HepG2 (cell line): Measurements from ENCODE around the gene SCN7A. TPM values are rescaled to one million over a fixed set of nuclear protein-coding genes. Genes with fewer than 3 reads are reported as not detected.

ENCODE experiments used
- ATAC-seq: fragments of 200-7000 bp; cut with Tn5 transposase; 3 replicates; pipeline ENCODE4 v1.9.1; 2020; ENCODE audit warnings: mild to moderate bottlenecking, moderate library complexity
- Bru-seq: library from RNA; stranded (reverse); fragments of 400-500 nt; gene quantifications from one replicate; lab custom pipeline; 2021; lab: Mats Ljungman, UMichigan
- BruChase-seq, 2 experiments: library from RNA; stranded (reverse); fragments of 400-500 nt; gene quantifications; one replicate each; lab custom pipeline; 2021; lab: Mats Ljungman, UMichigan
- BruUV-seq: library from RNA; stranded (reverse); fragments of 400-500 nt; replicated peaks from 2 replicates; lab custom pipeline; 2021; lab: Mats Ljungman, UMichigan
- CTCF ChIA-PET: fragments of 300-600 bp; formaldehyde crosslinking; extraction: SDS; loops from one replicate; lab custom pipeline; 2021; ENCODE audit warnings: low total read pairs, inconsistent platforms, low intra/inter-chr PET ratio; lab: Yijun Ruan, JAX
- POLR2A ChIA-PET: fragments of 350-600 bp; sonication (Branson Sonifier 250); formaldehyde crosslinking; loops from one replicate; lab custom pipeline; 2020; ENCODE audit warnings: antibody characterized with exemption, inconsistent platforms; lab: Yijun Ruan, JAX
- DNase-seq: peaks from one replicate; pipeline ENCODE4 v3.0.0-alpha.2; 2015; ENCODE audit warnings: low spot score
- FAIRE-seq: peaks from 3 replicates; lab custom pipeline; 2011; peaks lifted over from hg19 to GRCh38; lab: Jason Lieb, UNC
- H2AFZ ChIP-seq: one replicate; pipeline ENCODE4 v1.6.1; 2011; ENCODE audit warnings: low read length, inconsistent platforms
- H3K27ac ChIP-seq: fragments of 300-600 bp; 3 replicates; pipeline ENCODE4 v1.8.0; 2011; ENCODE audit warnings: mixed run types, mild to moderate bottlenecking, mixed read lengths, low read length, inconsistent platforms; ENCODE audit not compliant: insufficient read depth; ENCODE audit errors: extremely low read length
- H3K27me3 ChIP-seq, 2 experiments: fragments of 200-600 bp in 1 of 2; 2 replicates in 1 of 2; 3 replicates in 1 of 2; pipeline versions ENCODE4 v1.6.0 to v1.8.0; 2011; ENCODE audit warnings: low read length in 2 of 2, mild to moderate bottlenecking in 2 of 2, moderate library complexity in 2 of 2, inconsistent platforms in 1 of 2; ENCODE audit not compliant: insufficient read depth in 2 of 2, control insufficient read depth in 1 of 2
- H3K36me3 ChIP-seq, 2 experiments: fragments of 200-600 bp in 1 of 2; replicated peaks in 1 of 2; 2 replicates in 1 of 2; 3 replicates in 1 of 2; pipeline versions ENCODE4 v1.5.1 to v1.8.0; 2011; ENCODE audit warnings: low read length in 2 of 2, inconsistent platforms in 1 of 2; ENCODE audit not compliant: insufficient read depth in 2 of 2, control insufficient read depth in 1 of 2
- H3K4me1 ChIP-seq: 2 replicates; pipeline ENCODE4 v1.5.1; 2012; ENCODE audit warnings: low read length, inconsistent platforms; ENCODE audit not compliant: insufficient read depth
- H3K4me2 ChIP-seq: 2 replicates; pipeline ENCODE4 v1.6.0; 2011; ENCODE audit warnings: low read depth, low read length, inconsistent platforms
- H3K4me3 ChIP-seq, 3 experiments: fragments of 200-600 bp in 1 of 3; sonication (generic), shearing (Covaris generic) in 1 of 3; replicated peaks in 1 of 3; 2 replicates each; pipeline ENCODE4 v1.5.1; 2011 to 2016; ENCODE audit warnings: low read length in 3 of 3, inconsistent platforms in 2 of 3, low read depth in 2 of 3, mild to moderate bottlenecking in 2 of 3, control low read depth in 1 of 3, mixed read lengths in 1 of 3; ENCODE audit not compliant: insufficient read depth in 1 of 3
- H3K79me2 ChIP-seq: one replicate; pipeline ENCODE4 v1.6.1; 2011; ENCODE audit warnings: low read length, inconsistent platforms; ENCODE audit not compliant: insufficient read depth
- H3K9ac ChIP-seq: 2 replicates; pipeline ENCODE4 v1.6.0; 2011; ENCODE audit warnings: mild to moderate bottlenecking, low read depth, low read length, inconsistent platforms; ENCODE audit not compliant: insufficient read depth
- H3K9me3 ChIP-seq: 2 replicates; pipeline ENCODE4 v1.5.1; 2012; ENCODE audit warnings: mild to moderate bottlenecking, low read length
- H4K20me1 ChIP-seq: 2 replicates; pipeline ENCODE4 v1.6.0; 2011; ENCODE audit warnings: inconsistent platforms, mild to moderate bottlenecking, low read length, moderate library complexity; ENCODE audit not compliant: insufficient read depth
- ASH2L ChIP-seq: fragments of 300-600, 200-600 bp; sonication (generic); IDR thresholded peaks from 2 replicates; pipeline ENCODE4 v1.7.0; 2017; ENCODE audit warnings: low read depth, mild to moderate bottlenecking, moderate library complexity, mixed read lengths, low read length; ENCODE audit not compliant: insufficient read length
- ZFP37 ChIP-seq: sonication (generic); formaldehyde crosslinking; IDR thresholded peaks from 2 replicates; pipeline ENCODE4 v1.4.0; 2020; ENCODE audit warnings: missing genetic modification reagents, borderline replicate concordance
- ZNF138 ChIP-seq: sonication (generic); formaldehyde crosslinking; IDR thresholded peaks from 2 replicates; pipeline ENCODE4 v1.5.0; 2020; ENCODE audit warnings: mild to moderate bottlenecking, low read depth, missing genetic modification reagents
- ZNF296 ChIP-seq: sonication (generic); formaldehyde crosslinking; conservative IDR thresholded peaks from 2 replicates; pipeline ENCODE4 v1.5.0; 2020; ENCODE audit warnings: mild to moderate bottlenecking, missing genetic modification reagents
- ZNF761 ChIP-seq: sonication (generic); formaldehyde crosslinking; conservative IDR thresholded peaks from 2 replicates; pipeline ENCODE4 v1.4.0; 2020; ENCODE audit warnings: mild to moderate bottlenecking, missing genetic modification reagents
- WGBS: methylation state at CpG from one replicate; pipeline ENCODE4 v1.1.6; 2017; ENCODE audit warnings: low lambda C conversion rate; 5-methylcytosine and 5-hydroxymethylcytosine counted together
- in situ Hi-C: cut with HindIII; loops from 2 replicates; pipeline ENCODE4 v1.10.0; 2017; ENCODE audit warnings: low pct_unique_long_range_greater_than_20kb; ENCODE audit not compliant: extremely low pct_ligation_motif_present
- intact Hi-C: fragments of 100-400 bp; cut with micrococcal nuclease; formaldehyde crosslinking; loops from one replicate; pipeline ENCODE4 v1.10.0; 2022; ENCODE audit not compliant: unreplicated experiment
- long read RNA-seq, 2 experiments: library from RNA in 1 of 2; library from polyadenylated mRNA in 1 of 2; stranded (forward) in 1 of 2; unstranded in 1 of 2; transcript quantifications; one replicate each; pipeline ENCODE4 v2.0.0, GENCODE V29; 2019 to 2022
- polyA minus RNA-seq, 3 experiments: library from RNA; depleted of rRNA, polyadenylated mRNA; stranded (reverse); fragments of >200 nt; gene quantifications; 2 replicates each; pipeline ENCODE4 v1.2.3, GENCODE V29; 2011; ENCODE audit warnings: low replicate concordance in 1 of 3
- polyA plus RNA-seq, 8 experiments: library from polyadenylated mRNA; depleted of rRNA in 3 of 8; stranded (reverse) in 7 of 8; unstranded in 1 of 8; fragments of >200 nt; fragmentation: Illumina TruSeq in 4 of 8; extraction: Trizol in 4 of 8; gene quantifications; 2 replicates each; pipeline versions ENCODE4 v1.2.1 to v1.2.3, GENCODE V29; 2011 to 2016; ENCODE audit warnings: low read depth in 4 of 8, missing spikeins in 1 of 8, mixed read lengths in 1 of 8; ENCODE audit not compliant: insufficient read depth in 1 of 8
- total RNA-seq, 5 experiments: library from RNA; depleted of rRNA; stranded (reverse); fragments of >200 nt; fragmentation: Illumina TruSeq; extraction: Trizol; gene quantifications; 2 replicates each; pipeline ENCODE4 v1.2.3, GENCODE V29; 2016; ENCODE audit warnings: low read depth in 1 of 5
- TF ChIP-seq, protein P1 (sequence below): IDR thresholded peaks from 2 replicates; pipeline ENCODE4 v1.6.1; 2012; ENCODE audit warnings: low read length, improper control_type of control experiment
- TF ChIP-seq, protein P2 (sequence below): IDR thresholded peaks from 2 replicates; pipeline ENCODE4 v1.6.1; 2012; ENCODE audit warnings: low read depth, low read length, improper control_type of control experiment
- TF ChIP-seq, protein P3 (sequence below): sonication (generic); formaldehyde crosslinking; IDR thresholded peaks from 2 replicates; pipeline ENCODE4 v1.4.0; 2020; ENCODE audit warnings: mild to moderate bottlenecking, missing genetic modification reagents

SCN7A gene
- total RNA-seq (2016; rRNA removed; fragmentation: Illumina TruSeq; extraction: Trizol) (not detected in 2 replicates), polyA plus RNA-seq (2011; rRNA removed) (0.01 TPM in 2 replicates), polyA minus RNA-seq (2011; rRNA and poly(A)+ RNA removed; ENCODE audit: low replicate concordance) (not detected in 2 replicates), Bru-seq, nascent RNA (not detected), BruChase-seq, experiment 1, labeled RNA remaining after a 6-hour chase (percentile 1 among the genes with signal in this experiment), BruChase-seq, experiment 2, labeled RNA remaining after a 2-hour chase (not detected)
- not detected in 2 replicates for total RNA-seq (2016; cell fraction: cytosol; rRNA removed; fragmentation: Illumina TruSeq; extraction: Trizol; ENCODE audit: low read depth)
- 0.02 TPM in 1 of 2 replicates, not detected in the other for total RNA-seq (2016; cell fraction: insoluble cytoplasmic fraction; rRNA removed; fragmentation: Illumina TruSeq; extraction: Trizol)
- total RNA-seq (2016; cell fraction: membrane; rRNA removed; fragmentation: Illumina TruSeq; extraction: Trizol): not detected in 2 replicates
- total RNA-seq (2016; cell fraction: nucleus; rRNA removed; fragmentation: Illumina TruSeq; extraction: Trizol): not detected in 2 replicates
- not detected in 2 replicates for polyA plus RNA-seq (2011; cell fraction: cytosol; rRNA removed)
- 0.05 TPM in 1 of 2 replicates, not detected in the other for polyA plus RNA-seq (2011; cell fraction: nucleus; rRNA removed)
- polyA plus RNA-seq (2012): not detected in 2 replicates
- polyA plus RNA-seq (2016; cell fraction: cytosol; fragmentation: Illumina TruSeq; extraction: Trizol; ENCODE audit: low read depth): not detected in 2 replicates
- not detected in 2 replicates for polyA plus RNA-seq (2016; cell fraction: insoluble cytoplasmic fraction; fragmentation: Illumina TruSeq; extraction: Trizol; ENCODE audit: low read depth)
- polyA plus RNA-seq (2016; cell fraction: membrane; fragmentation: Illumina TruSeq; extraction: Trizol; ENCODE audit: low read depth): not detected in 2 replicates
- not detected in 2 replicates for polyA plus RNA-seq (2016; cell fraction: nucleus; fragmentation: Illumina TruSeq; extraction: Trizol; ENCODE audit: insufficient read depth, low read depth)
- polyA minus RNA-seq (2011; cell fraction: cytosol; rRNA and poly(A)+ RNA removed): not detected in 2 replicates
- polyA minus RNA-seq (2011; cell fraction: nucleus; rRNA and poly(A)+ RNA removed): not detected in 2 replicates
- long read RNA-seq, experiment 1: 0 reads
- long read RNA-seq, experiment 2: 0 reads

DNA sequence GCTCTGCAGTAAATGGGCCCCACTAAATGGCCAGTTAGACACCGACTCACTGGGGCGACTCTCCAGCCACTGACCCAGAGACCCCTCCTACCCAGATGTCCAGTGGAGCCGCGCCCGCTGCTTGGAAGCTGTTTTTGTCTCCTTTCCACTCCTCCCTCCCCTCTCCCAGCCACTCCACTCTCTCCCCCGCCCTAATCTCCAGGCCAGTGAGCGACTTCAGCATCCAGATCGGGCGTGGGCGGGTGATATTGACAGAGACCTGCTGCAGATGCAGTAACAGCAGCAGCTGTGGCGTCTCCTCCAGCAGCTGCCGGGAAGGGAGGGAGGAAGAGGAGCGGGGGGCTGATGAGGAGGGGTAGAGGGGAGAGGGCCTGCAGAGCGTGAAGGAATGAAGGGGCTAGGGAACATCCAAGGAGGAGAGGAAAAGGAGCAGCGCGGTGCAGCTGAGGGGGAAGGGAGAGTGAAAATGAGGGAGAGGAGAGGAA lies at the start of gene SCN7A:
TSS of gene SCN7A (minus strand) at position 110 of the 485 bp plus-strand sequence. CDS start 16,553 bp downstream, outside the sequence.
- in situ Hi-C loops: no loop called here
- H3K4me3 ChIP-seq: no peak within 1 kb of the TSS
- H2AFZ ChIP-seq: no peak within 1 kb of the TSS
- ATAC-seq (peak; percentile 89), FAIRE-seq (no peak), DNase-seq (no peak)
- CTCF ChIA-PET: no interaction called here
- no peaks in the 10 kb centered on the region for H3K79me2 ChIP-seq
- H3K4me1 ChIP-seq: no peaks in the 10 kb centered on the region
- H3K9me3 ChIP-seq: no peaks in the 10 kb centered on the region
- POLR2A ChIA-PET: no interaction called here
- H3K27ac ChIP-seq: no peak within 1 kb of the TSS
- WGBS: 5% methylated on average over 16 of the region's 16 CpGs
- no peak within 1 kb of the TSS for H3K4me2 ChIP-seq
- H3K9ac ChIP-seq: no peak within 1 kb of the TSS
- intact Hi-C loops: no loop called here
- no peak for TF ChIP-seq ZNF296 (CRISPR knock-in tag)
- TF ChIP-seq ASH2L: no peak
- TF ChIP-seq, protein P1, sequence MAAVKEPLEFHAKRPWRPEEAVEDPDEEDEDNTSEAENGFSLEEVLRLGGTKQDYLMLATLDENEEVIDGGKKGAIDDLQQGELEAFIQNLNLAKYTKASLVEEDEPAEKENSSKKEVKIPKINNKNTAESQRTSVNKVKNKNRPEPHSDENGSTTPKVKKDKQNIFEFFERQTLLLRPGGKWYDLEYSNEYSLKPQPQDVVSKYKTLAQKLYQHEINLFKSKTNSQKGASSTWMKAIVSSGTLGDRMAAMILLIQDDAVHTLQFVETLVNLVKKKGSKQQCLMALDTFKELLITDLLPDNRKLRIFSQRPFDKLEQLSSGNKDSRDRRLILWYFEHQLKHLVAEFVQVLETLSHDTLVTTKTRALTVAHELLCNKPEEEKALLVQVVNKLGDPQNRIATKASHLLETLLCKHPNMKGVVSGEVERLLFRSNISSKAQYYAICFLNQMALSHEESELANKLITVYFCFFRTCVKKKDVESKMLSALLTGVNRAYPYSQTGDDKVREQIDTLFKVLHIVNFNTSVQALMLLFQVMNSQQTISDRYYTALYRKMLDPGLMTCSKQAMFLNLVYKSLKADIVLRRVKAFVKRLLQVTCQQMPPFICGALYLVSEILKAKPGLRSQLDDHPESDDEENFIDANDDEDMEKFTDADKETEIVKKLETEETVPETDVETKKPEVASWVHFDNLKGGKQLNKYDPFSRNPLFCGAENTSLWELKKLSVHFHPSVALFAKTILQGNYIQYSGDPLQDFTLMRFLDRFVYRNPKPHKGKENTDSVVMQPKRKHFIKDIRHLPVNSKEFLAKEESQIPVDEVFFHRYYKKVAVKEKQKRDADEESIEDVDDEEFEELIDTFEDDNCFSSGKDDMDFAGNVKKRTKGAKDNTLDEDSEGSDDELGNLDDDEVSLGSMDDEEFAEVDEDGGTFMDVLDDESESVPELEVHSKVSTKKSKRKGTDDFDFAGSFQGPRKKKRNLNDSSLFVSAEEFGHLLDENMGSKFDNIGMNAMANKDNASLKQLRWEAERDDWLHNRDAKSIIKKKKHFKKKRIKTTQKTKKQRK: no peak
- TF ChIP-seq ZNF761 (CRISPR knock-in tag): no peak
- TF ChIP-seq, protein P2, sequence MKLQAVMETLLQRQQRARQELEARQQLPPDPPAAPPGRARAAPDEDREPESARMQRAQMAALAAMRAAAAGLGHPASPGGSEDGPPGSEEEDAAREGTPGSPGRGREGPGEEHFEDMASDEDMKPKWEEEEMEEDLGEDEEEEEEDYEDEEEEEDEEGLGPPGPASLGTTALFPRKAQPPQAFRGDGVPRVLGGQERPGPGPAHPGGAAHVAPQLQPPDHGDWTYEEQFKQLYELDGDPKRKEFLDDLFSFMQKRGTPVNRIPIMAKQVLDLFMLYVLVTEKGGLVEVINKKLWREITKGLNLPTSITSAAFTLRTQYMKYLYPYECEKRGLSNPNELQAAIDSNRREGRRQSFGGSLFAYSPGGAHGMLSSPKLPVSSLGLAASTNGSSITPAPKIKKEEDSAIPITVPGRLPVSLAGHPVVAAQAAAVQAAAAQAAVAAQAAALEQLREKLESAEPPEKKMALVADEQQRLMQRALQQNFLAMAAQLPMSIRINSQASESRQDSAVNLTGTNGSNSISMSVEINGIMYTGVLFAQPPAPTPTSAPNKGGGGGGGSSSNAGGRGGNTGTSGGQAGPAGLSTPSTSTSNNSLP: no peak
- TF ChIP-seq ZFP37 (CRISPR knock-in tag): no peak
- no peak for TF ChIP-seq ZNF138 (CRISPR knock-in tag)
- TF ChIP-seq, protein P3, sequence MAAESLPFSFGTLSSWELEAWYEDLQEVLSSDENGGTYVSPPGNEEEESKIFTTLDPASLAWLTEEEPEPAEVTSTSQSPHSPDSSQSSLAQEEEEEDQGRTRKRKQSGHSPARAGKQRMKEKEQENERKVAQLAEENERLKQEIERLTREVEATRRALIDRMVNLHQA: no peak
- H3K36me3 ChIP-seq: no peaks in the 10 kb centered on the region
- H3K27me3 ChIP-seq: peaks cover 0 to 16% of the 10 kb centered on the region in 2 experiments; a peak in 2 of 5 replicates
- H4K20me1 ChIP-seq: no peaks in the 10 kb centered on the region
- BruUV-seq: no TSS peak
